ENCODE data around the gene BDH1. TPM values are rescaled to one million over a fixed set of nuclear protein-coding genes. Genes with fewer than 3 reads are reported as not detected.

BDH1 gene
- total RNA-seq, result 9.6 and 24.4 TPM in 2 replicates

GRCh38 chr3:197555281-197556261 is at the start of gene BDH1:
Gene BDH1 (minus strand): TSS chr3:197555968. CDS start chr3:197546443, 9,525 bp downstream.

Other genes starting within 250 kb of the BDH1 start
- 30.6 and 31.1 TPM in 2 replicates for gene RUBCN, start 180.9 kb upstream of the BDH1 start, total RNA-seq
- gene FYTTD1, start 193.9 kb upstream of the BDH1 start, total RNA-seq, result 20.9 and 22.4 TPM in 2 replicates
- 15.3 and 19.1 TPM in 2 replicates for gene LRCH3, start 235.3 kb upstream of the BDH1 start, total RNA-seq

Data from mesangial cell (primary cell).